Trophoblast cell (in vitro differentiated cells and primary cell): ENCODE results near the gene CCDC85C.

Experiments
- DNase-seq, 2 donors: peaks; one replicate each; pipeline ENCODE4 v3.0.0-alpha.2; 2016
- H2AFZ ChIP-seq: 2 replicates; pipeline ENCODE4 v1.6.1; 2013; ENCODE audit warnings: low read length, moderate library complexity, mild to moderate bottlenecking; ENCODE audit not compliant: insufficient read depth, poor library complexity
- H2AK5ac ChIP-seq: 2 replicates; pipeline ENCODE4 v1.6.1; 2013; ENCODE audit warnings: mild to moderate bottlenecking, low read length
- H2BK120ac ChIP-seq: 2 replicates; pipeline ENCODE4 v1.6.1; 2013; ENCODE audit warnings: low read length, mild to moderate bottlenecking, moderate library complexity; ENCODE audit not compliant: insufficient read depth, poor library complexity
- H2BK12ac ChIP-seq: 2 replicates; pipeline ENCODE4 v1.6.1; 2013; ENCODE audit warnings: mild to moderate bottlenecking, low read length, moderate library complexity
- H2BK5ac ChIP-seq: 2 replicates; pipeline ENCODE4 v1.6.1; 2013; ENCODE audit warnings: low read length, low read depth, moderate library complexity, mild to moderate bottlenecking; ENCODE audit not compliant: poor library complexity
- H3K14ac ChIP-seq: 2 replicates; pipeline ENCODE4 v1.6.1; 2013; ENCODE audit warnings: mild to moderate bottlenecking, low read length
- H3K18ac ChIP-seq: 2 replicates; pipeline ENCODE4 v1.6.1; 2013; ENCODE audit warnings: mild to moderate bottlenecking, low read length
- H3K23ac ChIP-seq: 2 replicates; pipeline ENCODE4 v1.6.1; 2013; ENCODE audit warnings: low read length
- H3K27ac ChIP-seq: 2 replicates; pipeline ENCODE4 v1.5.1; 2013; ENCODE audit warnings: low read depth, mild to moderate bottlenecking, inconsistent platforms, low read length, moderate library complexity
- H3K27me3 ChIP-seq: 2 replicates; pipeline ENCODE4 v1.6.1; 2013; ENCODE audit warnings: inconsistent platforms, mild to moderate bottlenecking, low read length, moderate library complexity; ENCODE audit not compliant: insufficient read depth
- H3K36me3 ChIP-seq, 2 experiments: 1 replicate in 1 of 2; 2 replicates in 1 of 2; pipeline ENCODE4 v1.6.1; 2013; ENCODE audit warnings: low read length in 2 of 2, mild to moderate bottlenecking in 2 of 2, moderate library complexity in 1 of 2; ENCODE audit not compliant: insufficient read depth in 2 of 2, control insufficient read depth in 1 of 2
- H3K4ac ChIP-seq: 2 replicates; pipeline ENCODE4 v1.6.1; 2013; ENCODE audit warnings: low read depth, mild to moderate bottlenecking, low read length, moderate library complexity
- H3K4me1 ChIP-seq, 2 experiments: 1 replicate in 1 of 2; 2 replicates in 1 of 2; pipeline ENCODE4 v1.6.1; 2013; ENCODE audit warnings: low read length in 2 of 2, mild to moderate bottlenecking in 2 of 2, moderate library complexity in 1 of 2; ENCODE audit not compliant: insufficient read depth in 2 of 2, control insufficient read depth in 1 of 2
- H3K4me2 ChIP-seq: 2 replicates; pipeline ENCODE4 v1.6.1; 2013; ENCODE audit warnings: inconsistent platforms, mild to moderate bottlenecking, low read length, moderate library complexity
- H3K4me3 ChIP-seq: 2 replicates; pipeline ENCODE4 v1.5.1; 2013; ENCODE audit warnings: mild to moderate bottlenecking, low read depth, low read length, inconsistent platforms
- H3K79me1 ChIP-seq: one replicate; pipeline ENCODE4 v1.6.1; 2013; ENCODE audit warnings: low read length
- H3K79me2 ChIP-seq: 2 replicates; pipeline ENCODE4 v1.6.1; 2013; ENCODE audit warnings: low read length, mild to moderate bottlenecking; ENCODE audit not compliant: control insufficient read depth, insufficient read depth, poor library complexity
- H3K9ac ChIP-seq: 2 replicates; pipeline ENCODE4 v1.6.1; 2013; ENCODE audit warnings: mild to moderate bottlenecking, low read length
- H3K9me3 ChIP-seq: 2 replicates; pipeline ENCODE4 v1.6.1; 2013; ENCODE audit warnings: low read depth, mild to moderate bottlenecking, control low read depth, inconsistent platforms, low read length; ENCODE audit not compliant: insufficient read depth
- H4K12ac ChIP-seq: 2 replicates; pipeline ENCODE4 v1.6.1; 2013; ENCODE audit warnings: low read depth, mild to moderate bottlenecking, low read length, moderate library complexity
- H4K8ac ChIP-seq: 2 replicates; pipeline ENCODE4 v1.6.1; 2013; ENCODE audit warnings: low read depth, mild to moderate bottlenecking, low read length, moderate library complexity
- H4K91ac ChIP-seq: one replicate; pipeline ENCODE4 v1.6.1; 2013; ENCODE audit warnings: low read depth, mild to moderate bottlenecking, low read length, moderate library complexity
- WGBS: extraction: QIAGEN DNeasy Blood & Tissue Kit; methylation state at CpG from one replicate; pipeline ENCODE4 v1.1.7; 2013; ENCODE audit warnings: missing lambda C conversion rate; ENCODE audit not compliant: insufficient read length, insufficient coverage; ENCODE audit errors: extremely low coverage; 5-methylcytosine and 5-hydroxymethylcytosine counted together

Gene CCDC85C

GRCh38 chr14:99527026-99527425, 77.0 kb downstream of the CCDC85C start:
- no peak overlapping the region for H3K9ac ChIP-seq
- no peak overlapping the region for H3K4me2 ChIP-seq
- H3K36me3 ChIP-seq, result peaks cover 0 to 3% of the 10 kb centered on the region in 2 experiments
- no peak overlapping the region for H3K23ac ChIP-seq
- H3K4me1 ChIP-seq, result peaks cover 8 to 15% of the 10 kb centered on the region in 2 experiments
- H3K27ac ChIP-seq, result no peak overlapping the region
- H3K79me2 ChIP-seq, result peaks cover 2% of the 10 kb centered on the region
- no peaks in the 10 kb centered on the region for H3K9me3 ChIP-seq
- no peak overlapping the region for H2BK120ac ChIP-seq
- no peak overlapping the region for H3K4me3 ChIP-seq
- no peaks in the 10 kb centered on the region for H3K79me1 ChIP-seq
- WGBS, result no CpG with 5 or more reads among the region's 12 CpGs
- H3K4ac ChIP-seq, result no peak overlapping the region
- H3K27me3 ChIP-seq, result no peaks in the 10 kb centered on the region
- H4K91ac ChIP-seq, result no peak overlapping the region
- H4K12ac ChIP-seq, result no peak overlapping the region
- no peak overlapping the region for H2BK12ac ChIP-seq
- H2AK5ac ChIP-seq, result no peak overlapping the region
- H2BK5ac ChIP-seq, result no peak overlapping the region
- H4K8ac ChIP-seq, result no peak overlapping the region
- DNase-seq, result no peak
- H2AFZ ChIP-seq, result no peak overlapping the region
- no peak overlapping the region for H3K18ac ChIP-seq
- no peak overlapping the region for H3K14ac ChIP-seq

GRCh38 chr14:99525699-99526080, 78.3 kb downstream of the CCDC85C start:
- Histone ChIP-seq H3K4me2 (no peak overlapping the region), H3K9ac (no peak overlapping the region), H4K91ac (no peak overlapping the region), H4K12ac (no peak overlapping the region), H2BK120ac (no peak overlapping the region), H3K36me3 (peaks cover 0 to 3% of the 10 kb centered on the region in 2 experiments), H2AK5ac (no peak overlapping the region), H2AFZ (no peak overlapping the region), H4K8ac (no peak overlapping the region), H3K14ac (no peak overlapping the region), H2BK12ac (no peak overlapping the region), H3K23ac (no peak overlapping the region), H3K27me3 (no peaks in the 10 kb centered on the region), H3K79me2 (peaks cover 2% of the 10 kb centered on the region), H3K4me1 (peaks cover 8 to 16% of the 10 kb centered on the region in 2 experiments), H3K79me1 (no peaks in the 10 kb centered on the region), H3K9me3 (no peaks in the 10 kb centered on the region), H3K18ac (no peak overlapping the region), H3K4me3 (no peak overlapping the region), H2BK5ac (no peak overlapping the region), H3K27ac (no peak overlapping the region), H3K4ac (no peak overlapping the region)
- no CpG with 5 or more reads among the region's 12 CpGs for WGBS
- no peak for DNase-seq

GRCh38 chr14:99524804-99525698, 79.0 kb downstream of the CCDC85C start:
- no peaks in the 10 kb centered on the region for H3K79me1 ChIP-seq
- no peak overlapping the region for H3K4ac ChIP-seq
- peaks cover 2% of the 10 kb centered on the region for H3K79me2 ChIP-seq
- no peak overlapping the region for H3K18ac ChIP-seq
- no CpG with 5 or more reads among the region's 17 CpGs for WGBS
- H2AFZ ChIP-seq, result no peak overlapping the region
- peaks cover 8 to 16% of the 10 kb centered on the region in 2 experiments for H3K4me1 ChIP-seq
- H3K4me2 ChIP-seq, result no peak overlapping the region
- H4K8ac ChIP-seq, result no peak overlapping the region
- H2BK12ac ChIP-seq, result no peak overlapping the region
- H2AK5ac ChIP-seq, result no peak overlapping the region
- H3K9ac ChIP-seq, result no peak overlapping the region
- no peak overlapping the region for H3K4me3 ChIP-seq
- no peaks in the 10 kb centered on the region for H3K9me3 ChIP-seq
- no peaks in the 10 kb centered on the region for H3K27me3 ChIP-seq
- no peak overlapping the region for H4K12ac ChIP-seq
- no peak for DNase-seq
- H3K14ac ChIP-seq, result no peak overlapping the region
- no peak overlapping the region for H3K23ac ChIP-seq
- no peak overlapping the region for H3K27ac ChIP-seq
- peaks cover 0 to 3% of the 10 kb centered on the region in 2 experiments for H3K36me3 ChIP-seq
- H4K91ac ChIP-seq, result no peak overlapping the region
- no peak overlapping the region for H2BK120ac ChIP-seq
- no peak overlapping the region for H2BK5ac ChIP-seq

- no peak overlapping the region for H2AFZ ChIP-seq
- H2BK5ac ChIP-seq, result no peak overlapping the region
- no peak overlapping the region for H3K18ac ChIP-seq
- no CpG with 5 or more reads among the region's 16 CpGs for WGBS
- no peak overlapping the region for H4K8ac ChIP-seq
- H3K14ac ChIP-seq, result no peak overlapping the region
- peaks cover 2% of the 10 kb centered on the region for H3K79me2 ChIP-seq
- no peak overlapping the region for H3K4me2 ChIP-seq
- H3K27ac ChIP-seq, result no peak overlapping the region
- H2BK12ac ChIP-seq, result no peak overlapping the region
- H3K23ac ChIP-seq, result no peak overlapping the region
- no peak overlapping the region for H3K9ac ChIP-seq
- no peak overlapping the region for H2BK120ac ChIP-seq
- no peaks in the 10 kb centered on the region for H3K27me3 ChIP-seq
- peaks cover 0 to 6% of the 10 kb centered on the region in 2 experiments for H3K36me3 ChIP-seq
- H4K91ac ChIP-seq, result no peak overlapping the region
- no peak for DNase-seq
- H3K4me3 ChIP-seq, result no peak overlapping the region
- no peak overlapping the region for H3K4ac ChIP-seq
- no peak overlapping the region for H4K12ac ChIP-seq
- H3K9me3 ChIP-seq, result no peaks in the 10 kb centered on the region
- H2AK5ac ChIP-seq, result no peak overlapping the region
- H3K79me1 ChIP-seq, result no peaks in the 10 kb centered on the region
- peaks cover 8 to 16% of the 10 kb centered on the region in 2 experiments for H3K4me1 ChIP-seq
Observed at GRCh38 chr14:99524091-99524661, 79.8 kb downstream of the CCDC85C start.
